Esophagus squamous epithelium (tissue), 5 donors: ENCODE data around the gene VGLL3. TPM values are rescaled to one million over a fixed set of nuclear protein-coding genes. Genes with fewer than 3 reads are reported as not detected.
A peak's percentile ranks its signal among the peaks of the same experiment; 100 is the strongest.

Source experiments
- DNase-seq: peaks from one replicate; lab custom pipeline; 2025; lab: John Stamatoyannopoulos, UW
- H3K27ac ChIP-seq, 4 donors: fragments of 200-600 bp; sonication (generic); one replicate each; pipeline ENCODE4 v1.5.1; 2016 to 2019; ENCODE audit warnings: mild to moderate bottlenecking in 1 of 4
- H3K27me3 ChIP-seq, 4 donors: fragments of 200-600 bp; sonication (generic); 1 replicate in 3 of 4; 2 replicates in 1 of 4; pipeline versions ENCODE4 v1.5.1 to v1.6.0; 2017 to 2021; ENCODE audit warnings: antibody characterized with exemption in 1 of 4
- H3K36me3 ChIP-seq, 3 donors: fragments of 200-600 bp; sonication (generic); one replicate each; pipeline ENCODE4 v1.5.1; 2016 to 2019
- H3K4me1 ChIP-seq, 3 donors: fragments of 200-600 bp; sonication (generic); one replicate each; pipeline ENCODE4 v1.5.1; 2017 to 2019
- H3K4me3 ChIP-seq, 4 donors: fragments of 200-600 bp; sonication (generic); 1 replicate in 3 of 4; 2 replicates in 1 of 4; pipeline ENCODE4 v1.5.1; 2016 to 2019; ENCODE audit warnings: mild to moderate bottlenecking in 2 of 4, moderate library complexity in 1 of 4
- H3K9me3 ChIP-seq, 3 donors: fragments of 200-600 bp; sonication (generic); one replicate each; pipeline ENCODE4 v1.5.1; 2016 to 2019
- POLR2A ChIP-seq, 4 donors: fragments of 450-650 bp; IDR thresholded peaks; one replicate each; pipeline ENCODE4 v1.6.1; 2017; ENCODE audit warnings: antibody characterized with exemption in 4 of 4, mild to moderate bottlenecking in 4 of 4, moderate library complexity in 3 of 4
- WGBS, 2 donors: methylation state at CpG; one replicate each; pipeline ENCODE4 v1.1.5; 2018; 5-methylcytosine and 5-hydroxymethylcytosine counted together
- intact Hi-C: fragments of 100-400 bp; cut with DNase I; formaldehyde crosslinking; loops from one replicate; pipeline ENCODE4 v1.15.0; 2022
- total RNA-seq, 4 donors: library from RNA; depleted of rRNA; stranded (reverse); fragments of >200 nt; gene quantifications; one replicate each; pipeline ENCODE4 v1.1.0, GENCODE V29; 2016
- TF ChIP-seq, protein P1 (sequence below), 6 experiments: fragments of 450-650 bp in 4 of 6; fragments of 200-600 bp in 2 of 6; sonication (generic) in 2 of 6; IDR thresholded peaks; one replicate each; pipeline ENCODE4 v1.5.1; 2016 to 2019; ENCODE audit warnings: antibody characterized with exemption in 6 of 6, mild to moderate bottlenecking in 4 of 6, moderate library complexity in 4 of 6
- donor health status: DM: yes; HTN: yes; CAD: no.

VGLL3 gene
- total RNA-seq, 4 donors from 2014 or later, result 0.30 to 19.8 (median 4.1) TPM

DNA sequence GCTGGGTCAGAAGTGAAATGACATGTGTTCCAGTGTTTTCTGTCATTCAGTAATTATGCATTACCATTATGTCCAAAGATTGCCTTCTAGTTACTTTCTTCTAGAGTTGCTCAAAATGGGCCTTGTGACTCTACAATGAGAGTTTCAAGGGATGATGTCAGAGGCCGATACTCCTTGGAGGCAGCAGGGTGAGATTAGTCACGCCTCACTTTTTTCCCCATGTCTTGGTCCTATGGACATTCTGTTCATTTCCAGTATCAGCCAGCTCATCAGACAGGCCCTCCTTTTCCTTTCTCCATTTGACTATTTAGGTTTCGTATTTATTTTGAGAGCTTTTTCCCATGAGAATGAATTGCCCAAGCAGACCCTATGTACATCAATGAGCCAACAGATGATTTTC is 17.5 kb downstream of the VGLL3 start:
- intact Hi-C loops, result no loop called here
- Histone ChIP-seq H3K27ac (no peak overlapping the region), H3K27me3 (no peaks in the 10 kb centered on the region), H3K4me1 (no peaks in the 10 kb centered on the region), H3K36me3 (no peaks in the 10 kb centered on the region), H3K4me3 (no peak overlapping the region), H3K9me3 (no peaks in the 10 kb centered on the region)
- DNase-seq, result no peak
- TF ChIP-seq POLR2A (IDR thresholded peaks at IDR 0.05), result no peak
- TF ChIP-seq, protein P1, sequence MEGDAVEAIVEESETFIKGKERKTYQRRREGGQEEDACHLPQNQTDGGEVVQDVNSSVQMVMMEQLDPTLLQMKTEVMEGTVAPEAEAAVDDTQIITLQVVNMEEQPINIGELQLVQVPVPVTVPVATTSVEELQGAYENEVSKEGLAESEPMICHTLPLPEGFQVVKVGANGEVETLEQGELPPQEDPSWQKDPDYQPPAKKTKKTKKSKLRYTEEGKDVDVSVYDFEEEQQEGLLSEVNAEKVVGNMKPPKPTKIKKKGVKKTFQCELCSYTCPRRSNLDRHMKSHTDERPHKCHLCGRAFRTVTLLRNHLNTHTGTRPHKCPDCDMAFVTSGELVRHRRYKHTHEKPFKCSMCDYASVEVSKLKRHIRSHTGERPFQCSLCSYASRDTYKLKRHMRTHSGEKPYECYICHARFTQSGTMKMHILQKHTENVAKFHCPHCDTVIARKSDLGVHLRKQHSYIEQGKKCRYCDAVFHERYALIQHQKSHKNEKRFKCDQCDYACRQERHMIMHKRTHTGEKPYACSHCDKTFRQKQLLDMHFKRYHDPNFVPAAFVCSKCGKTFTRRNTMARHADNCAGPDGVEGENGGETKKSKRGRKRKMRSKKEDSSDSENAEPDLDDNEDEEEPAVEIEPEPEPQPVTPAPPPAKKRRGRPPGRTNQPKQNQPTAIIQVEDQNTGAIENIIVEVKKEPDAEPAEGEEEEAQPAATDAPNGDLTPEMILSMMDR (IDR thresholded peaks at IDR 0.05), result no peak
- WGBS, 2 donors, result 67 to 80% methylated on average over 3 of the region's 3 CpGs

DNA sequence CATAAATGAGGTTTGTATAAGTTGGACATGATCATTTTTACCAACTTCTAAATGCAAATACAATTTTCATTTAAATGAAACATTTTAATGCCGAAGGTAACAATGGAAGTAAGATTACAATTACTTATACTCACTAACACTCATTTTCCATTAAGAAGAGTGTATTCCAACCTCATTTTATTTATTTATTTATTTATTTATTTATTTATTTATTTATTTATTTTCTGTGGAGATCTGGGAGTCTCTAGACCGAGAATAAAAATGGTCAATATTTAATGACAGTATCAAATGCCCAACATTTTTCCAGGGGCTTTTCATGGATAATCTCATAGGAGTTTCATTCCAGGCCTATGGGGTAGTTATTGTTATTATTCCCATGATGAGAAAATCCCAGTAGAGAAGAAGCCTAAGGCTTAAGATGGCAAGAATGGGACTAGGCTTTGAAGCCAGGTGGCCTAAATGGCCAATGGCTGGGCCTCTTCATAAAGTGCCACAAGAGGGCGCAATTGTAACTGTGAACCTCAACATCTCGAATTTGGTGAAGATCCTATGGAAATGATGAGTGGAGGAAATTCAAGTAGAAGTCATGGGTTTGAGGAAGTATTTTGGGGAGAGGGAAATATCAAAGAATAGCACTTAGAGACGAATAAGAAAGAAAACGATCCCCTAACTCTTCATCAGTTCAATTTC is 21.3 kb downstream of the VGLL3 start:
- intact Hi-C loops, result no loop called here
- TF ChIP-seq POLR2A (IDR thresholded peaks at IDR 0.05), result no peak
- TF ChIP-seq, protein P1 (IDR thresholded peaks at IDR 0.05), result peak in 5 of 6 experiments; percentile 15 to 62 (median 51)
- H3K36me3 ChIP-seq, result no peaks in the 10 kb centered on the region
- H3K4me3 ChIP-seq, result no peak overlapping the region
- no peak for DNase-seq
- H3K27me3 ChIP-seq, result no peaks in the 10 kb centered on the region
- no peak overlapping the region for H3K27ac ChIP-seq
- H3K9me3 ChIP-seq, result no peaks in the 10 kb centered on the region
- H3K4me1 ChIP-seq, result no peaks in the 10 kb centered on the region
- WGBS, 2 donors, result 59 to 61% methylated on average over 6 of the region's 6 CpGs

DNA sequence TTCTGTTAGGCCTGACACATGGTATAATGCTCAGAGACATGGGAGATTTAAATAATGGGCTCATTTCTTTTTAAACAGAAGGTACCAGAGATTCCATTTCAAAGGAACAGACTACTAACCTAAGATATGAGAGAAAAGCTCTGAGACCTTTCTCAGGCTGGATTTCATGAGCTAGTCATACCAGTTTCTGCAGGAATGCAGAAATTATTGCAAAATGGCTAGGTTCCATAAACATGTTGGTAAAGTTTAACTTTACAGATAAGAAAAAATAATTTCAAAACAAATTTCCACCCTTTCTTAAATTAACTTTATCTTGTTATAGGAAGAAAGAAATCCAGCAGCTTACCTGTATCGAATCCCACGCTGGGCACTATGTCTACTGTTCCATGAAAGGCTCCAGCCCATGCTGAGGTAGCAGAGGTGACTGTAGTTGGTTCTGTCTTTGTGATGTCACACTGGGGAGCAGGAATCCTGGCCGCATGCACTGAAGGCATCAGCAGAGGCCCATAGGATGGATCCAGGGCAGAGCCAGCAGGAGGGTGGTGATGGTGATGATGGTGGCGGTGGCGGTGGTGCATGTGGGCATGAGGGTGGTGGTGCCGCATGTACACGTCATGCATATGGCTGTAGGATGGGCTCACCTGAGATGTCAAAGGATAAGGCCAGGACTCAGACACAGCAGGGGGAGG is 22.6 kb downstream of the VGLL3 start:
- TF ChIP-seq POLR2A (IDR thresholded peaks at IDR 0.05), result no peak
- TF ChIP-seq, protein P1 (IDR thresholded peaks at IDR 0.05), result no peak
- H3K27ac ChIP-seq, result no peak overlapping the region
- H3K4me1 ChIP-seq, result no peaks in the 10 kb centered on the region
- no peak overlapping the region for H3K4me3 ChIP-seq
- H3K36me3 ChIP-seq, result no peaks in the 10 kb centered on the region
- no peaks in the 10 kb centered on the region for H3K27me3 ChIP-seq
- no peaks in the 10 kb centered on the region for H3K9me3 ChIP-seq
- DNase-seq, result no peak
- intact Hi-C loops, result no loop called here
- WGBS, 2 donors, result 88 to 92% methylated on average over 7 of the region's 7 CpGs

DNA sequence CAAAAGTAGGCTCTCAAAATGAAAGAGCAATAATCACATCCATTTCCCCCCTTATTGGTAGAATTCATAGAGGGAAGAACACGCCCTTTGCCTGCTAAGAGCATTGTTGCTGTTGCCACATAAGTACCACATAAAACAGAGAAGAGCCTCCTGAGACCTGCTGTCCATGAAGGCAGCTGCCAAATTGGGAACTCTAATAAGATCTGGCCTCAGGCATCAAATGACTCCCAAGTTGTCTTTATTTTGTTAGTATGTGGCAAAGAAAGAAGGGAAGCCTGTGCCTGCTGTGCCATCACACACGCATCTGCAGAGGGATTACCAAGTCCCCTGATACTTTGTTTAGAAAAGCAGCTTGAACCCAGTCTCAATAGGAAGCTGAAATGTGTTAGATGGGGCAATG is 23.9 kb downstream of the VGLL3 start:
- WGBS, 2 donors, result 66 to 79% methylated on average over 2 of the region's 2 CpGs
- intact Hi-C loops, result no loop called here
- Histone ChIP-seq H3K4me1 (no peaks in the 10 kb centered on the region), H3K27ac (no peak overlapping the region), H3K4me3 (no peak overlapping the region), H3K27me3 (no peaks in the 10 kb centered on the region), H3K36me3 (no peaks in the 10 kb centered on the region), H3K9me3 (no peaks in the 10 kb centered on the region)
- DNase-seq, result no peak
- TF ChIP-seq, protein P1 (IDR thresholded peaks at IDR 0.05), result no peak
- no peak for TF ChIP-seq POLR2A (IDR thresholded peaks at IDR 0.05)

DNA sequence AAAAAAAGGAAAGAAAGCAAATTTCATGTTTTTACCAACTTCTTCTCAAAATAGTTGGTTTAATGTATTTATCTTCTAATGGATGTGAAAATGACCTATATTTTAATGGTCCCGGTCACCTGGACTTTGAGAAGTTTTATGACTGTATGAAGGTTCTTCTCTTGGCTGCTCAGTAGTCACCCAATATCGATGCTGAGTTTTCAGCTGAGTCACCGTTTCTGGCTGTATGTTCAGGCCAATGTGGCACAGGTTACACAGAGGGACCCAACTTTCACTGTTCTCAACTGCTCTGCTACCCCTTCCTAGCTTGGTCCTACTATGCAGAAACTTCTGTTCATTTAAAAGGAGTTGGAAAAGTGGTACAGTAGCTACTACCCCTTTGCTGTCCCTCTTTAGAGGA is 25.8 kb downstream of the VGLL3 start:
- DNase-seq, result no peak
- 71 to 87% methylated on average over 3 of the region's 3 CpGs for WGBS, 2 donors
- Histone ChIP-seq H3K4me1 (no peaks in the 10 kb centered on the region), H3K9me3 (no peaks in the 10 kb centered on the region), H3K27me3 (no peaks in the 10 kb centered on the region), H3K27ac (no peak overlapping the region), H3K36me3 (no peaks in the 10 kb centered on the region), H3K4me3 (no peak overlapping the region)
- TF ChIP-seq, protein P1 (IDR thresholded peaks at IDR 0.05), result no peak
- no peak for TF ChIP-seq POLR2A (IDR thresholded peaks at IDR 0.05)
- intact Hi-C loops, result no loop called here
